GM18951 (cell line): ENCODE data around the gene SLC13A2.
A peak's percentile ranks its signal among the peaks of the same experiment; 100 is the strongest.

Experiments used
- POLR2A ChIP-seq: IDR thresholded peaks from 4 replicates; pipeline ENCODE4 v1.6.1; 2011; ENCODE audit warnings: mild to moderate bottlenecking; ENCODE audit not compliant: insufficient read length, insufficient read depth; ENCODE audit errors: extremely low read depth
- in situ Hi-C: fragments of 300-500 bp; cut with MboI; formaldehyde crosslinking; loops from one replicate; pipeline ENCODE4 v1.12.0; 2022; ENCODE audit warnings: low sequenced_read_pairs, mixed read lengths, inconsistent platforms; ENCODE audit not compliant: unreplicated experiment

Gene SLC13A2

GRCh38 chr17:28492352-28493310, 19.2 kb downstream of the SLC13A2 start:
- no peak for TF ChIP-seq POLR2A
- in situ Hi-C loops = no loop called here

DNA sequence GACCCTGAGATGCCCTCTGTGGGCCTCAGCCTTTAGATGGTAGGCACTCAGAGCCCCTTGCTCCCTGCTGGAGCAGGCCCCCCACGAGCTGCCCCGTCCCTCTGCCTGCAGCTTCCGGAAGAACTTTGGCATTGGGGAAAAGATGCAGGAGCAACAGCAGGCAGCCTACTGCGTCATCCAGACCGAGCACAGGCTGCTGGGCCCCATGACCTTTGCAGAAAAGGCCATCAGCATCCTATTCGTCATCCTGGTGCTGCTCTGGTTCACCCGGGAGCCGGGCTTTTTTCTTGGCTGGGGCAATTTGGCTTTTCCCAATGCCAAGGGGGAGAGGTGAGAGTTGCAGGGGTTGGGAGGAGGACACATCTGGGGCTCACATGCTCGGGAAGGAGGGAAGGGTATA, 20.0 kb downstream of the SLC13A2 start:
- in situ Hi-C loops = no loop called here
- no peak for TF ChIP-seq POLR2A

- no peak for TF ChIP-seq POLR2A
- in situ Hi-C loops = no loop called here
Observed at GRCh38 chr17:28494445-28495188, 21.2 kb downstream of the SLC13A2 start.

- no peak for TF ChIP-seq POLR2A
- in situ Hi-C loops = no loop called here
Observed at GRCh38 chr17:28495635-28496034, 22.2 kb downstream of the SLC13A2 start.

GRCh38 chr17:28497931-28498330, 24.5 kb downstream of the SLC13A2 start:
- in situ Hi-C loops = no loop called here
- TF ChIP-seq POLR2A = no peak

- in situ Hi-C loops = no loop called here
Observed at GRCh38 chr17:28498652-28499363, 25.4 kb downstream of the SLC13A2 start.

DNA sequence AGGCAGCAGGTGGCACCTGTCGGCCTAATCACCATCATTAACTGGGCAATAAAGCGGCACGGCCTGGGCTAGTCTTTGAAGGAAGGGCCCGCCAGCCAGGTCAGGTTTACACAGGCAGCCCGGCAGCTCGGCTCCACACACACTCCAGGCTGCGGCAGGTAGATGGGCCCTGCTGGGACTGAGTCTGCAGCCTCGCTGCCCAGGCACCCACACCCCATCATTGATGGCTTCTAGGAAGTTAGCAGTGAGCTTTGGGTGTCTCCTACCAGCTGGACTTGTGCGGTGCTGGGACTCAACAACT, 25.9 kb downstream of the SLC13A2 start:
- TF ChIP-seq POLR2A = no peak
- in situ Hi-C loops = no loop called here

More at GRCh38 chr17:28498652-28499363, 25.4 kb downstream of the SLC13A2 start:
- no peak for TF ChIP-seq POLR2A

GRCh38 chr17:28499684-28500357, 26.4 kb downstream of the SLC13A2 start:
- TF ChIP-seq POLR2A = no peak
- in situ Hi-C loops = loop anchor here (5.0 kb wide), 1 partner anchor 37 kb away; no protein-coding TSS in a partner anchor

GRCh38 chr17:28500712-28501379, 27.4 kb downstream of the SLC13A2 start:
- TF ChIP-seq POLR2A = peak; percentile 44
- in situ Hi-C loops = loop anchor here (5.0 kb wide), 1 partner anchor 36 kb away; no protein-coding TSS in a partner anchor

GRCh38 chr17:28501421-28502284, 28.2 kb downstream of the SLC13A2 start:
- in situ Hi-C loops = loop anchor here (5.0 kb wide), 1 partner anchor 36 kb away; no protein-coding TSS in a partner anchor
- no peak for TF ChIP-seq POLR2A

- in situ Hi-C loops = loop anchor here (5.0 kb wide), 1 partner anchor 34 kb away; no protein-coding TSS in a partner anchor
- no peak for TF ChIP-seq POLR2A
Observed at GRCh38 chr17:28503420-28503819, 30.0 kb downstream of the SLC13A2 start.
